Measurements from ENCODE around the gene POLR3G. TPM values are rescaled to one million over a fixed set of nuclear protein-coding genes. Genes with fewer than 3 reads are reported as not detected.

The POLR3G gene
- total RNA-seq (2022; extraction: Qiagen RNA extraction): 12.7 to 19.8 TPM (median 15.8 TPM) in 5 replicates

GRCh38 chr5:90474235-90475107 lies at the start of gene POLR3G, which contains the start of gene MBLAC2:
TSS of gene POLR3G (plus strand) at chr5:90474864. CDS start at chr5:90485568, 10,704 bp downstream.
TSS of gene MBLAC2 (minus strand) at chr5:90474771. CDS start at chr5:90474292, 479 bp downstream.

GRCh38 chr5:90529194-90529938 lies 54.7 kb downstream of the POLR3G start, which contains the start of gene LYSMD3:
TSS of gene LYSMD3 (minus strand) at chr5:90529584. CDS start at chr5:90525289, 4,295 bp downstream.

GRCh38 chr5:90558344-90559192 lies 83.9 kb downstream of the POLR3G start, which contains the start of gene ADGRV1:
TSS of gene ADGRV1 (plus strand) at chr5:90558797. CDS start at chr5:90558896, 99 bp downstream.

Other genes with a start within 250 kb of the POLR3G start
- 17.6 to 23.6 TPM (median 22.4 TPM) in 5 replicates for gene CETN3, start 65.1 kb upstream of the POLR3G start, total RNA-seq (2022; extraction: Qiagen RNA extraction)
- 2.0 to 3.0 TPM (median 2.5 TPM) in 5 replicates for gene MBLAC2, start 93 bp upstream of the POLR3G start, total RNA-seq (2022; extraction: Qiagen RNA extraction)
- gene LYSMD3, start 54.7 kb downstream of the POLR3G start, total RNA-seq (2022; extraction: Qiagen RNA extraction): 7.6 to 14.1 TPM (median 10.6 TPM) in 5 replicates
- 0.44 to 1.2 TPM (median 0.56 TPM) in 5 replicates for gene ADGRV1, start 83.9 kb downstream of the POLR3G start, total RNA-seq (2022; extraction: Qiagen RNA extraction)